Aorta (tissue), 5 donors: ENCODE results near the gene ANTXR1. TPM values are rescaled to one million over a fixed set of nuclear protein-coding genes. Genes with fewer than 3 reads are reported as not detected.

Experiments used
- ATAC-seq: fragments of 200-7000 bp; cut with Tn5 transposase; one replicate; pipeline ENCODE4 v1.9.1; 2022; ENCODE audit warnings: moderate library complexity; ENCODE audit not compliant: low FRiP score
- DNase-seq, 2 donors: peaks; one replicate each; pipeline ENCODE4 v3.0.0-alpha.2; 2020
- H3K27ac ChIP-seq, 2 donors: one replicate each; pipeline ENCODE4 v1.5.1; 2013; ENCODE audit warnings: low read length in 2 of 2, mild to moderate bottlenecking in 2 of 2, moderate library complexity in 2 of 2, control low read depth in 1 of 2, inconsistent platforms in 1 of 2, low read depth in 1 of 2
- H3K27me3 ChIP-seq, 2 donors: one replicate each; pipeline ENCODE4 v1.6.1; 2013; ENCODE audit warnings: control low read depth in 1 of 2, low read length in 1 of 2, mild to moderate bottlenecking in 1 of 2, moderate library complexity in 1 of 2; ENCODE audit not compliant: insufficient read depth in 2 of 2, control insufficient read depth in 1 of 2
- H3K36me3 ChIP-seq, 2 donors: one replicate each; pipeline ENCODE4 v1.6.1; 2013; ENCODE audit warnings: control low read depth in 1 of 2, low read length in 1 of 2, mild to moderate bottlenecking in 1 of 2; ENCODE audit not compliant: insufficient read depth in 2 of 2, control insufficient read depth in 1 of 2
- H3K4me1 ChIP-seq, 2 donors: one replicate each; pipeline ENCODE4 v1.6.1; 2013; ENCODE audit warnings: low read length in 2 of 2, control low read depth in 1 of 2, mild to moderate bottlenecking in 1 of 2, moderate library complexity in 1 of 2; ENCODE audit not compliant: insufficient read depth in 2 of 2, control insufficient read depth in 1 of 2
- H3K4me3 ChIP-seq, 2 donors: one replicate each; pipeline ENCODE4 v1.5.1; 2013; ENCODE audit warnings: low read length in 2 of 2, control low read depth in 1 of 2, mild to moderate bottlenecking in 1 of 2
- H3K9me3 ChIP-seq: one replicate; pipeline ENCODE4 v1.6.1; 2013; ENCODE audit warnings: mild to moderate bottlenecking, low read length; ENCODE audit not compliant: control insufficient read depth
- WGBS, 2 donors: extraction: QIAGEN DNeasy Blood & Tissue Kit; methylation state at CpG; one replicate each; pipeline ENCODE4 v1.1.7; 2013; 5-methylcytosine and 5-hydroxymethylcytosine counted together
- intact Hi-C, 2 donors: fragments of 100-400 bp; cut with DNase I; formaldehyde crosslinking; loops; one replicate each; pipeline versions ENCODE4 v1.14.2 to v1.15.0; 2022
- polyA plus RNA-seq, 2 donors: library from polyadenylated mRNA; stranded (reverse); fragments of 200-250 nt; gene quantifications; one replicate each; pipeline ENCODE4 v1.2.3, GENCODE V29; 2013
- total RNA-seq, 2 donors: library from RNA; stranded (reverse); fragmentation: NEBNext Ultra II Directional; extraction: Animal tissue kit (Norgen Biotek cat#: 25700); gene quantifications; one replicate each; pipeline ENCODE4 v1.2.1, GENCODE V29; 2021
- donor health status: healthy with polysubstance abuse.
- donor health status: Bipolar disorder and iron deficiency.
- donor health status: DM: no; HTN: no; CAD: no.
- donor health status: DM: no; HTN: no; CAD: no.
- donor health status: DM: yes; HTN: yes; CAD: no.

Gene ANTXR1
- total and polyA plus RNA-seq, 4 donors: 136 to 358 (median 160) TPM

- Histone ChIP-seq H3K27ac (no peak overlapping the region), H3K9me3 (no peaks in the 10 kb centered on the region), H3K4me1 (no peaks in the 10 kb centered on the region), H3K4me3 (no peak overlapping the region), H3K36me3 (no peaks in the 10 kb centered on the region), H3K27me3 (no peaks in the 10 kb centered on the region)
- intact Hi-C loops: no loop called here
- DNase-seq: no peak
- no peak for ATAC-seq
- WGBS, 2 donors: 93 to 97% methylated on average over 7 of the region's 7 CpGs
These were observed 19.3 kb upstream of the ANTXR1 start for GRCh38 chr2:68993660-68994059.

- Histone ChIP-seq H3K36me3 (no peaks in the 10 kb centered on the region), H3K27ac (no peak overlapping the region), H3K4me1 (no peaks in the 10 kb centered on the region), H3K9me3 (no peaks in the 10 kb centered on the region), H3K27me3 (no peaks in the 10 kb centered on the region), H3K4me3 (no peak overlapping the region)
- peak; percentile 60 for ATAC-seq
- DNase-seq: peak; percentile 78 to 81
- intact Hi-C loops: no loop called here
- 8 to 9% methylated on average over 4 of the region's 4 CpGs for WGBS, 2 donors
These were observed 18.1 kb upstream of the ANTXR1 start for GRCh38 chr2:68994864-68995263.

- no peak for ATAC-seq
- DNase-seq: no peak
- no peaks in the 10 kb centered on the region for H3K36me3 ChIP-seq
- no peak overlapping the region for H3K4me3 ChIP-seq
- intact Hi-C loops: no loop called here
- H3K27me3 ChIP-seq: no peaks in the 10 kb centered on the region
- H3K9me3 ChIP-seq: no peaks in the 10 kb centered on the region
- 37 to 50% methylated on average over 3 of the region's 3 CpGs for WGBS, 2 donors
- H3K4me1 ChIP-seq: no peaks in the 10 kb centered on the region
- H3K27ac ChIP-seq: no peak overlapping the region
These were observed 17.1 kb upstream of the ANTXR1 start for GRCh38 chr2:68995916-68996315.

- no peak for ATAC-seq
- intact Hi-C loops: no loop called here
- Histone ChIP-seq H3K27me3 (no peaks in the 10 kb centered on the region), H3K27ac (no peak overlapping the region), H3K4me1 (no peaks in the 10 kb centered on the region), H3K4me3 (no peak overlapping the region), H3K9me3 (no peaks in the 10 kb centered on the region), H3K36me3 (no peaks in the 10 kb centered on the region)
- DNase-seq: no peak
These were observed 15.6 kb upstream of the ANTXR1 start for GRCh38 chr2:68997401-68997800.

GRCh38 chr2:69001879-69002278, 11.1 kb upstream of the ANTXR1 start:
- no peak for DNase-seq
- ATAC-seq: no peak

GRCh38 chr2:69003731-69004130, 9.2 kb upstream of the ANTXR1 start:
- no peak overlapping the region for H3K27ac ChIP-seq
- WGBS, 2 donors: 95 to 98% methylated on average over 2 of the region's 2 CpGs
- no peak for DNase-seq
- no peaks in the 10 kb centered on the region for H3K27me3 ChIP-seq
- no peak for ATAC-seq
- intact Hi-C loops: no loop called here
- H3K4me1 ChIP-seq: peaks cover 0 to 3% of the 10 kb centered on the region in 2 donors
- H3K4me3 ChIP-seq: no peak overlapping the region
- H3K9me3 ChIP-seq: no peaks in the 10 kb centered on the region
- no peaks in the 10 kb centered on the region for H3K36me3 ChIP-seq

More at GRCh38 chr2:69001879-69002278, 11.1 kb upstream of the ANTXR1 start:
- Histone ChIP-seq H3K27ac (no peak overlapping the region), H3K4me3 (no peak overlapping the region), H3K27me3 (no peaks in the 10 kb centered on the region), H3K9me3 (no peaks in the 10 kb centered on the region), H3K36me3 (no peaks in the 10 kb centered on the region), H3K4me1 (peaks cover 0 to 3% of the 10 kb centered on the region in 2 donors)
- intact Hi-C loops: no loop called here

GRCh38 chr2:69007169-69007568, 5.8 kb upstream of the ANTXR1 start:
- Histone ChIP-seq H3K27ac (no peak overlapping the region), H3K27me3 (no peaks in the 10 kb centered on the region), H3K36me3 (no peaks in the 10 kb centered on the region), H3K9me3 (no peaks in the 10 kb centered on the region), H3K4me3 (no peak overlapping the region), H3K4me1 (peaks cover 0 to 3% of the 10 kb centered on the region in 2 donors)
- no peak for DNase-seq
- ATAC-seq: no peak
- intact Hi-C loops: no loop called here

GRCh38 chr2:69007603-69008002, 5.4 kb upstream of the ANTXR1 start:
- H3K36me3 ChIP-seq: no peaks in the 10 kb centered on the region
- no peak overlapping the region for H3K4me3 ChIP-seq
- H3K27me3 ChIP-seq: no peaks in the 10 kb centered on the region
- no peak overlapping the region for H3K27ac ChIP-seq
- ATAC-seq: no peak
- peaks cover 0 to 3% of the 10 kb centered on the region in 2 donors for H3K4me1 ChIP-seq
- intact Hi-C loops: no loop called here
- no peak for DNase-seq
- H3K9me3 ChIP-seq: no peaks in the 10 kb centered on the region

- ATAC-seq (no peak), DNase-seq (no peak)
- Histone ChIP-seq H3K27ac (no peak overlapping the region), H3K4me3 (no peak overlapping the region), H3K9me3 (no peaks in the 10 kb centered on the region), H3K27me3 (no peaks in the 10 kb centered on the region), H3K36me3 (no peaks in the 10 kb centered on the region), H3K4me1 (peaks cover 0 to 3% of the 10 kb centered on the region in 2 donors)
- intact Hi-C loops: loop anchor here in 1 of 2 donors (5.0 to 10.0 kb wide), 3 partner anchors 104 to 212 kb away; no protein-coding TSS in a partner anchor
- 80 to 87% methylated on average over 8 of the region's 8 CpGs for WGBS, 2 donors
These were observed 2.4 kb upstream of the ANTXR1 start for GRCh38 chr2:69010437-69011194.
